Endodermal cell (in vitro differentiated cells): ENCODE measurements around the gene TPPP. TPM values are rescaled to one million over a fixed set of nuclear protein-coding genes. Genes with fewer than 3 reads are reported as not detected.
A peak's percentile ranks its signal among the peaks of the same experiment; 100 is the strongest.
"Not testable (repeated sequence)": the region's sequence is repeated elsewhere in the genome, so short reads cannot be mapped to it uniquely, and the experiment has no call there.

Experiments
- DNase-seq: peaks from one replicate; pipeline ENCODE4 v3.0.0-alpha.2; 2017
- H3K27ac ChIP-seq: 2 replicates; pipeline ENCODE4 v1.5.1; 2013; ENCODE audit warnings: mild to moderate bottlenecking, low read depth, low read length, moderate library complexity
- H3K27me3 ChIP-seq: 2 replicates; pipeline ENCODE4 v1.6.1; 2013; ENCODE audit warnings: mild to moderate bottlenecking, low read length, moderate library complexity; ENCODE audit not compliant: insufficient read depth, control insufficient read depth, poor library complexity, severe bottlenecking
- H3K36me3 ChIP-seq: 2 replicates; pipeline ENCODE4 v1.7.0; 2013; ENCODE audit warnings: mild to moderate bottlenecking, low read length, moderate library complexity; ENCODE audit not compliant: control insufficient read depth, insufficient read depth
- H3K4me1 ChIP-seq: one replicate; pipeline ENCODE4 v1.7.0; 2013; ENCODE audit warnings: low read length; ENCODE audit not compliant: control insufficient read depth, insufficient read depth
- H3K4me3 ChIP-seq: 2 replicates; pipeline ENCODE4 v1.5.1; 2013; ENCODE audit warnings: mild to moderate bottlenecking, low read length, moderate library complexity
- H3K9ac ChIP-seq: 2 replicates; pipeline ENCODE4 v1.6.1; 2013; ENCODE audit warnings: mild to moderate bottlenecking, low read length, moderate library complexity; ENCODE audit not compliant: poor library complexity, severe bottlenecking; ENCODE audit errors: extremely low read depth
- H3K9me3 ChIP-seq: 2 replicates; pipeline ENCODE4 v1.6.1; 2013; ENCODE audit warnings: mild to moderate bottlenecking, low read length, moderate library complexity; ENCODE audit not compliant: control insufficient read depth
- H3K27ac Mint-ChIP-seq: 2 replicates; pipeline ENCODE4 v1.8.0; 2020; ENCODE audit warnings: mixed read lengths
- H3K27me3 Mint-ChIP-seq: 2 replicates; pipeline ENCODE4 v1.8.0; 2021; ENCODE audit warnings: mild to moderate bottlenecking, mixed read lengths; ENCODE audit not compliant: insufficient read depth
- H3K36me3 Mint-ChIP-seq: 2 replicates; pipeline ENCODE4 v1.8.0; 2020; ENCODE audit warnings: low read depth, mixed read lengths
- H3K4me1 Mint-ChIP-seq: 2 replicates; pipeline ENCODE4 v1.8.0; 2020; ENCODE audit warnings: mixed read lengths
- H3K4me3 Mint-ChIP-seq: 2 replicates; pipeline ENCODE4 v1.8.0; 2020; ENCODE audit warnings: mild to moderate bottlenecking, moderate library complexity, mixed read lengths
- H3K9me3 Mint-ChIP-seq: 2 replicates; pipeline ENCODE4 v1.8.0; 2020; ENCODE audit warnings: mild to moderate bottlenecking, mixed read lengths
- CTCF ChIP-seq: fragments of 200-600 bp; sonication (generic); conservative IDR thresholded peaks from 2 replicates; pipeline ENCODE4 v1.5.0; 2021; ENCODE audit warnings: antibody characterized with exemption, mild to moderate bottlenecking
- WGBS, 2 experiments: methylation state at CpG; one replicate each; pipeline versions ENCODE4 v1.1.5 to v1.1.7; 2013; ENCODE audit warnings: missing lambda C conversion rate in 2 of 2, mixed read lengths in 1 of 2; ENCODE audit not compliant: insufficient coverage in 1 of 2, insufficient read length in 1 of 2; 5-methylcytosine and 5-hydroxymethylcytosine counted together
- total RNA-seq, 2 donors: library from RNA; stranded (reverse); fragmentation: NEBNext Ultra II Directional in 1 of 2; extraction: Animal tissue kit (Norgen Biotek cat#: 25700) in 1 of 2; gene quantifications; 2 replicates in 1 of 2; 3 replicates in 1 of 2; pipeline ENCODE4 v1.2.1, GENCODE V29; 2021

Gene TPPP
- total RNA-seq, 2 donors from 2014 or later = 0.22 to 0.70 TPM

- no peaks in the 10 kb centered on the region for H3K36me3 ChIP-seq
- no peaks in the 10 kb centered on the region for H3K9me3 ChIP-seq
- Mint-ChIP-seq H3K4me3 (no peak overlapping the region), H3K9me3 (no peaks in the 10 kb centered on the region), H3K36me3 (no peaks in the 10 kb centered on the region), H3K4me1 (no peaks in the 10 kb centered on the region), H3K27ac (no peak overlapping the region), H3K27me3 (peaks cover 48% of the 10 kb centered on the region)
- no peak for TF ChIP-seq CTCF
- peak; percentile 35 for DNase-seq
- H3K4me1 ChIP-seq = no peaks in the 10 kb centered on the region
- no peak overlapping the region for H3K9ac ChIP-seq
- 87 to 91% methylated on average over 11 to 17 of the region's 17 CpGs for WGBS, 2 experiments
- H3K27ac ChIP-seq = no peak overlapping the region
- no peak overlapping the region for H3K4me3 ChIP-seq
- peaks cover 39% of the 10 kb centered on the region for H3K27me3 ChIP-seq
These were observed 8.4 kb downstream of the TPPP start for GRCh38 chr5:684751-685216.

- no peak overlapping the region for H3K4me3 ChIP-seq
- H3K27me3 ChIP-seq = peaks cover 39% of the 10 kb centered on the region
- no peak overlapping the region for H3K9ac ChIP-seq
- no peaks in the 10 kb centered on the region for H3K36me3 ChIP-seq
- H3K27me3 Mint-ChIP-seq = peaks cover 54% of the 10 kb centered on the region
- H3K4me1 ChIP-seq = no peaks in the 10 kb centered on the region
- no peak overlapping the region for H3K4me3 Mint-ChIP-seq
- WGBS, 2 experiments = 87 to 93% methylated on average over 24 to 30 of the region's 30 CpGs
- H3K9me3 ChIP-seq = no peaks in the 10 kb centered on the region
- TF ChIP-seq CTCF = no peak
- no peak overlapping the region for H3K27ac Mint-ChIP-seq
- peak; percentile 39 for DNase-seq
- H3K27ac ChIP-seq = no peak overlapping the region
- no peaks in the 10 kb centered on the region for H3K9me3 Mint-ChIP-seq
- H3K4me1 Mint-ChIP-seq = no peaks in the 10 kb centered on the region
- no peaks in the 10 kb centered on the region for H3K36me3 Mint-ChIP-seq
These were observed 9.3 kb downstream of the TPPP start for GRCh38 chr5:683551-684481.

GRCh38 chr5:682651-683358 lies 10.3 kb downstream of the TPPP start:
- H3K4me1 ChIP-seq, H3K4me3 ChIP-seq, H3K27ac Mint-ChIP-seq, H3K9me3 ChIP-seq, H3K9me3 Mint-ChIP-seq, H3K36me3 Mint-ChIP-seq, H3K9ac ChIP-seq, H3K36me3 ChIP-seq, H3K27ac ChIP-seq, H3K4me1 Mint-ChIP-seq, H3K4me3 Mint-ChIP-seq: not testable (repeated sequence)
- DNase-seq = peak; percentile 35
- peaks cover 35% of the 10 kb centered on the region for H3K27me3 ChIP-seq
- WGBS, 2 experiments = 87 to 100% methylated on average over 2 to 17 of the region's 17 CpGs
- peaks cover 52% of the 10 kb centered on the region for H3K27me3 Mint-ChIP-seq

- H3K27ac ChIP-seq, H3K36me3 Mint-ChIP-seq, H3K27ac Mint-ChIP-seq, H3K4me1 ChIP-seq, H3K4me1 Mint-ChIP-seq, H3K4me3 Mint-ChIP-seq, H3K4me3 ChIP-seq, H3K9ac ChIP-seq, H3K9me3 ChIP-seq, H3K36me3 ChIP-seq, H3K9me3 Mint-ChIP-seq: not testable (repeated sequence)
- peak; percentile 31 for DNase-seq
- H3K27me3 ChIP-seq = peaks cover 37% of the 10 kb centered on the region
- WGBS, 2 experiments = 87% methylated on average over 3 of the region's 3 CpGs; no CpG with 5 or more reads in 1 of the 2 experiments
- peaks cover 57% of the 10 kb centered on the region for H3K27me3 Mint-ChIP-seq
These were observed 10.9 kb downstream of the TPPP start for GRCh38 chr5:682216-682615.

GRCh38 chr5:681317-682191 lies 11.6 kb downstream of the TPPP start:
- H3K4me3 ChIP-seq, H3K9me3 ChIP-seq, H3K9ac ChIP-seq, H3K4me1 Mint-ChIP-seq, H3K4me3 Mint-ChIP-seq, H3K4me1 ChIP-seq, H3K27ac Mint-ChIP-seq, H3K36me3 Mint-ChIP-seq, H3K9me3 Mint-ChIP-seq, H3K27ac ChIP-seq, H3K36me3 ChIP-seq: not testable (repeated sequence)
- DNase-seq = peak; percentile 13
- H3K27me3 ChIP-seq = peaks cover 43% of the 10 kb centered on the region
- peaks cover 58% of the 10 kb centered on the region for H3K27me3 Mint-ChIP-seq
- 90 to 91% methylated on average over 6 to 16 of the region's 17 CpGs for WGBS, 2 experiments
